ENCODE measurements around the gene PSMA2. TPM values are rescaled to one million over a fixed set of nuclear protein-coding genes. Genes with fewer than 3 reads are reported as not detected.

The PSMA2 gene
- total RNA-seq, result 10 to 100 TPM; 47.5 to 95.9 TPM

DNA sequence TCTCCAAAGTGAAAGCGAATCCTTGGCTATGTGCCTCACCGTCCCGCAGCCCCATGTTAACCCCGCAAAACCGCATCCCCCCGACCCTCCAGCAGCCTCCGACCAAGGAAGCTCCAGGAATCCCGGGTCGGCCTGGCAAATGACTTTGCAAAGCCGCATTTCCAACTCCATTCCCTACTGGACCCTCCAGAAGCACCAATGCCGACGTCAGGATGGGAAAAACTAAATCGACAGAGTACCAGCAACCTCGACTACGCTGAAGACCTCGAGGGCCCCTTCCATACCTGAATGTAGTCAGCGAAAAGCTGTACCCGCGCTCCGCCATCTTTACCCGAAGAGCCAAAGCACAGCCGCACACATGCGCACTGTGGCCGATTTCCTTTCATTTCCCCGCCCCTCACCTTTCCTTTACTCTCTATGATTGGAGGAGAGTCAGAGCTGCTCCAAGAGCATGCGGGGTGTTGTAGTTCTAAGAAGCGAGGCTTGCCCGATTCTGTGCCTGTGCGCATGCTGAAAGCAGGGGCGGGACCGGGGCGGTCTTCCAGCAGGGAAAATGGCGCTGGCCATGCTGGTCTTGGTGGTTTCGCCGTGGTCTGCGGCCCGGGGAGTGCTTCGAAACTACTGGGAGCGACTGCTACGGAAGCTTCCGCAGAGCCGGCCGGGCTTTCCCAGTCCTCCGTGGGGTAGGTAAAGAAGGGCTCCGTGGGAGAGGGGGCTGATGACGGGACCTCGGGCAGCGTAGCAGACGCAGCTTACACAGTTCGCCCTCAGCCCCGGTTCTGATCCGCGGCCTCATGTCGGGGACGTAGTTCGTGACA, at the start of gene PSMA2, which contains the start of gene MRPL32:
PSMA2 (minus strand) TSS at position 341 of the 818 bp plus-strand sequence; CDS start at position 325, 16 bp downstream.
MRPL32 (plus strand) TSS at position 543 of the 818 bp plus-strand sequence; CDS start at position 554, 11 bp downstream.

DNA sequence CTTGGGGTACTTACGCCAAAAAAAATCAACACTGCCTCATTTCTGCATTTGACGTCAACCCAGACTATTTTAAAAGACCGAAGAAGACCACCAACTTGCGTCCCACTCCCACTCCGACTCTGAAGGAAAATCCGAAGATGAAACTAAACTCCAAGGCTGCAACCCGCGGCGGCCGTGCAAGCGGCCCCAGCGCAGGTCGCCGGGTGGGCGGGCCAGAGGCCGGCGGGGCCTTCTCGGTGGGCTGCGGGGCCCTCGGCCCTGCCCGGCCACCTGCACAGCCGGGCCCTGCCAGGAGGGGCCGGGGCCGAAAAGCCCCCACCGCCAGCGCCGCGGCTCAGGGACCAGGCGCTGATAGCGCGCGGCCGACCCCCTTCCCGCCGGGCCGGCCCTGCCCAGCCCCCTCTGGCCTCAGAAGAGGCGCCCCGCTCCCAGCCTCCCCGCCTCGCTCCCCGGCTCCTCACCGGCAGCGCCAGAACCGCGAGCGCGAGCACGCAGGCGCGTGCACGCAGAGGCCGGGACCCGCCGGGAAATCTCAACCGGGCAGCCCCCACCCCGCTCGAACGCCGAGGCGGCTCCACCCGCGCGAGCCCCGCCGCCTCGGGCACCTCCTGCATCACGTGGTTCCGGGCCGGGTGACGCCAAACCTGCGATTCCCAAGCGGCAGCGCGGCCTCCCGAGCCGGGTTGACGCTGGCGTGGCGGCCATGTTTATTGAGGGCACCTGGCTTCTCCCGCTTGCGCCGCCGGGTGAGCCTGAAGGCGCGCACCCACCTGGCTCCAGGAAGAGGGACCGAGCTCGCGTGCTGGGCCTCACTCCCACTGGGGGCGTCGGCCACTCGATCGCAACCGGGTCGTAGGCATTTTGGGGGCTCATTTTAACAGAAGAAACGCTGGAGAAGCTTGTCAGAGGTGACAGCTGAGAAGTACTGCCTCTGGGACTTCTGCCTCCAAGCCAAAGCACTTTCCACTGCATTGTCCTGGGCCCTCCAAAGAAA, 20.2 kb downstream of the PSMA2 start, which contains the start of gene C7orf25:
C7orf25 (minus strand) TSS at position 617 of the 994 bp plus-strand sequence. CDS start 1,170 bp downstream, outside the sequence.

Other genes starting within 250 kb of the PSMA2 start
- 1 to 10 TPM; 5.3 to 9.6 TPM for gene C7orf25, start 20.1 kb downstream of the PSMA2 start, total RNA-seq
- 10 to 100 TPM; 45.1 to 68.3 TPM for gene MRPL32, start 202 bp upstream of the PSMA2 start, total RNA-seq
- not detected for gene HECW1, start 180.5 kb upstream of the PSMA2 start, total RNA-seq

Data from melanocyte of skin (primary cell).